ENCODE measurements around the gene LBHD2. TPM values are rescaled to one million over a fixed set of nuclear protein-coding genes. Genes with fewer than 3 reads are reported as not detected.
A peak's percentile ranks its signal among the peaks of the same experiment; 100 is the strongest.

The LBHD2 gene
- total and polyA plus RNA-seq, 2 of the 13 experiments (the other 11 are each of a cell fraction or from before 2014, with no cell fraction given) = 0.67 to 1.00 TPM

GRCh38 chr14:103104389-103104653 lies 20.3 kb downstream of the LBHD2 start:
- BruUV-seq (replicated peaks) = no TSS peak
- H4K20me1 ChIP-seq (ENCODE audit: insufficient read depth, low read length) = peaks cover 17% of the 10 kb centered on the region
- FAIRE-seq (no peak), ATAC-seq (no peak), DNase-seq (ENCODE audit: low spot score) (no peak)
- H3K9me3 ChIP-seq (ENCODE audit: low read length) = no peaks in the 10 kb centered on the region
- H3K4me3 ChIP-seq (replicated peaks in 1 of 3; ENCODE audit: insufficient read depth in 1 of 3, low read depth in 2 of 3, low read length in 3 of 3) = peak overlapping the region; percentile 43 to 71 (median 61)
- H3K36me3 ChIP-seq (replicated peaks in 1 of 2; ENCODE audit: control insufficient read depth in 1 of 2, insufficient read depth in 2 of 2, low read length in 2 of 2) = peaks cover 5 to 6% of the 10 kb centered on the region in 2 experiments; a peak in 2 of 5 replicates
- H2AFZ ChIP-seq (ENCODE audit: low read length) = no peak overlapping the region
- peak overlapping the region; percentile 84 for H3K4me2 ChIP-seq (ENCODE audit: low read depth, low read length)
- no peaks in the 10 kb centered on the region for H3K27me3 ChIP-seq (ENCODE audit: control insufficient read depth in 1 of 2, insufficient read depth in 2 of 2, low read length in 2 of 2)
- CTCF ChIA-PET (ENCODE audit: low intra/inter-chr PET ratio, low total read pairs) = interaction anchor here (0.7 to 2.1 kb wide), 4 partner anchors 23 to 188 kb away, joined by 3 to 8 read pairs (median 6); no protein-coding TSS in a partner anchor
- in situ Hi-C loops (cut with HindIII; ENCODE audit: extremely low pct_ligation_motif_present, low pct_unique_long_range_greater_than_20kb) (no loop called here), intact Hi-C loops (cut with micrococcal nuclease; ENCODE audit: unreplicated experiment) (loop anchor here (5.0 kb wide), 1 partner anchor 83 kb away; no protein-coding TSS in a partner anchor)
- POLR2A ChIA-PET = interaction anchor here (0.9 to 4.1 kb wide), 15 partner anchors 9 to 250 kb away, joined by 3 to 39 read pairs (median 5); partner anchors contain the start of genes EIF5 and EXOC3L4
- H3K27ac ChIP-seq (ENCODE audit: extremely low read length, insufficient read depth, low read length) = peak overlapping the region; percentile 76
- H3K4me1 ChIP-seq (ENCODE audit: insufficient read depth, low read length) = peaks cover 86% of the 10 kb centered on the region
- 4% methylated on average over 7 of the region's 20 CpGs for WGBS (ENCODE audit: low lambda C conversion rate)
- H3K9ac ChIP-seq (ENCODE audit: insufficient read depth, low read depth, low read length) = peak overlapping the region; percentile 49
- peaks cover 12% of the 10 kb centered on the region for H3K79me2 ChIP-seq (ENCODE audit: insufficient read depth, low read length)
- TF ChIP-seq ZNF777 (CRISPR knock-in tag; IDR thresholded peaks at IDR 0.05) (0 out of 2 replicates have a peak, but pooled peaks have one; percentile 9), NFAT5 (CRISPR knock-in tag; IDR thresholded peaks at IDR 0.05) (0 out of 2 replicates have a peak, but pooled peaks have one; percentile 10), ZNF841 (CRISPR knock-in tag; IDR thresholded peaks at IDR 0.05; ENCODE audit: borderline replicate concordance) (no peak), KLF11 (CRISPR knock-in tag; IDR thresholded peaks at IDR 0.05) (no peak), DMAP1 (CRISPR knock-in tag; IDR thresholded peaks at IDR 0.05) (peak; percentile 49; the same call in 1 of the 2 replicates), ZNF761 (CRISPR knock-in tag; conservative IDR thresholded peaks at IDR 0.05) (0 out of 2 replicates have a peak, but pooled peaks have one; percentile 19), ATF5 (CRISPR knock-in tag; IDR thresholded peaks at IDR 0.05; ENCODE audit: low read depth) (0 out of 2 replicates have a peak, but pooled peaks have one; percentile 19), FOXP4 (CRISPR knock-in tag; IDR thresholded peaks at IDR 0.05) (peak; percentile 0; the same call in 1 of the 2 replicates), ZNF142 (CRISPR knock-in tag; IDR thresholded peaks at IDR 0.05) (0 out of 2 replicates have a peak, but pooled peaks have one; percentile 8), ZNF556 (CRISPR knock-in tag; IDR thresholded peaks at IDR 0.05; ENCODE audit: borderline replicate concordance) (0 out of 2 replicates have a peak, but pooled peaks have one; percentile 4)
